Adrenal gland (tissue), 5 donors: ENCODE measurements around the gene TAF3.

ENCODE experiments used
- CTCF ChIP-seq, 6 experiments: fragments of 450-650 bp in 4 of 6; fragments of 200-600 bp in 2 of 6; sonication (generic) in 1 of 6; IDR thresholded peaks; 1 replicate in 5 of 6; 2 replicates in 1 of 6; pipeline versions ENCODE4 v1.5.1 to v1.8.0; 2016 to 2021; ENCODE audit warnings: antibody characterized with exemption in 6 of 6, mild to moderate bottlenecking in 2 of 6, moderate library complexity in 1 of 6
- POLR2A ChIP-seq, 2 donors: fragments of 450-650 bp; IDR thresholded peaks; one replicate each; pipeline ENCODE4 v1.6.1; 2017; ENCODE audit warnings: antibody characterized with exemption in 2 of 2, mild to moderate bottlenecking in 2 of 2, moderate library complexity in 1 of 2
- donor health status: DM: no; HTN: no; CAD: no.

GRCh38 chr10:7886056-7886455, 67.8 kb downstream of the TAF3 start:
- no peak for TF ChIP-seq CTCF (IDR thresholded peaks at IDR 0.05)
- TF ChIP-seq POLR2A (IDR thresholded peaks at IDR 0.05): no peak
